Measurements from ENCODE around the gene SLC25A14. TPM values are rescaled to one million over a fixed set of nuclear protein-coding genes. Genes with fewer than 3 reads are reported as not detected.

SLC25A14 gene
- total RNA-seq, 1 experiment from 2014 or later: 21.6 TPM

DNA sequence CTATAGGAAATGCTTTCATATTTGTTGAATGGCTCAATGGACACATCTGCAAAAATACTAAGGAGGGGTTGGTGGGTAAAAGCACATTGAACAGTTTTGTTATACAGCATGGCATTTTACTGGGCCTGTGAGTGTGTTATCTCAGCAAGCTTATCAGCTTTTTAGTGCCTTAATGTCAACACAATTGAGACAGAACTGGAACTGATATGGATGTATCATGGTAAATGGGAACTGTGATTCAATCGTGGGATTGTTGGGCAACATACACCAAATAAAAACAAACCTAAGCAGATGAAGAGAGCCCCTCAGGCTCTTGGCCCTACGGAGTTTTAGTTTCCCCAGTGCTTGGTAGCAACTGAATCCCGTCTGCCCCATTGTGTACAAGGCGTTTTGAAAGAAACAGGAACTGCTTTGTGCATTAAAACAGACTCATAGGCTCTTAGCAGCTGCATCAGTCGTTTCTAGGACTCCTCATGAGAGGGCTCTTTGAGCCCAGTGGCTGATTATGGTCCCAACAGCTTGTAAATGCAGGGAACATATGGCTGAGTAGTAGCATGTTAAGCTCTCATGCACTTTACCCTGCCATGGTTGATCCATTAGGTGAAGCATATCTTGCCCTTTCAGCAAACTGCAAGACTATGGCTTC, 38.4 kb downstream of the SLC25A14 start:
- Histone ChIP-seq H3K27ac (ENCODE audit: low read depth, low read length, poor library complexity, severe bottlenecking) (no peak overlapping the region), H3K27me3 (replicated peaks; ENCODE audit: insufficient read depth, low read depth, low read length, poor library complexity) (no peaks in the 10 kb centered on the region), H3K9me3 (ENCODE audit: low read depth, low read length, poor library complexity, severe bottlenecking) (no peaks in the 10 kb centered on the region), H3K4me1 (ENCODE audit: insufficient read depth, low read length, poor library complexity, severe bottlenecking) (no peaks in the 10 kb centered on the region), H3K36me3 (ENCODE audit: insufficient read depth, low read length, poor library complexity, severe bottlenecking) (no peaks in the 10 kb centered on the region), H3K4me3 (ENCODE audit: low read depth, low read length, poor library complexity, severe bottlenecking) (no peak overlapping the region)
- CTCF ChIA-PET: no interaction called here
- DNase-seq (ENCODE audit: low spot score): no peak
- TF ChIP-seq, protein P1, sequence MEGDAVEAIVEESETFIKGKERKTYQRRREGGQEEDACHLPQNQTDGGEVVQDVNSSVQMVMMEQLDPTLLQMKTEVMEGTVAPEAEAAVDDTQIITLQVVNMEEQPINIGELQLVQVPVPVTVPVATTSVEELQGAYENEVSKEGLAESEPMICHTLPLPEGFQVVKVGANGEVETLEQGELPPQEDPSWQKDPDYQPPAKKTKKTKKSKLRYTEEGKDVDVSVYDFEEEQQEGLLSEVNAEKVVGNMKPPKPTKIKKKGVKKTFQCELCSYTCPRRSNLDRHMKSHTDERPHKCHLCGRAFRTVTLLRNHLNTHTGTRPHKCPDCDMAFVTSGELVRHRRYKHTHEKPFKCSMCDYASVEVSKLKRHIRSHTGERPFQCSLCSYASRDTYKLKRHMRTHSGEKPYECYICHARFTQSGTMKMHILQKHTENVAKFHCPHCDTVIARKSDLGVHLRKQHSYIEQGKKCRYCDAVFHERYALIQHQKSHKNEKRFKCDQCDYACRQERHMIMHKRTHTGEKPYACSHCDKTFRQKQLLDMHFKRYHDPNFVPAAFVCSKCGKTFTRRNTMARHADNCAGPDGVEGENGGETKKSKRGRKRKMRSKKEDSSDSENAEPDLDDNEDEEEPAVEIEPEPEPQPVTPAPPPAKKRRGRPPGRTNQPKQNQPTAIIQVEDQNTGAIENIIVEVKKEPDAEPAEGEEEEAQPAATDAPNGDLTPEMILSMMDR (conservative IDR thresholded peaks at IDR 0.05; ENCODE audit: low read depth, low read length): no peak
- no peak for TF ChIP-seq EZH2 (IDR thresholded peaks at IDR 0.05; ENCODE audit: borderline replicate concordance, low read depth, low read length, poor library complexity, severe bottlenecking)
- intact Hi-C loops (cut with micrococcal nuclease; ENCODE audit: unreplicated experiment): no loop called here
- POLR2A ChIA-PET (ENCODE audit: low non-redundant PET): no interaction called here
- no TSS peak for BruUV-seq (replicated peaks)

DNA sequence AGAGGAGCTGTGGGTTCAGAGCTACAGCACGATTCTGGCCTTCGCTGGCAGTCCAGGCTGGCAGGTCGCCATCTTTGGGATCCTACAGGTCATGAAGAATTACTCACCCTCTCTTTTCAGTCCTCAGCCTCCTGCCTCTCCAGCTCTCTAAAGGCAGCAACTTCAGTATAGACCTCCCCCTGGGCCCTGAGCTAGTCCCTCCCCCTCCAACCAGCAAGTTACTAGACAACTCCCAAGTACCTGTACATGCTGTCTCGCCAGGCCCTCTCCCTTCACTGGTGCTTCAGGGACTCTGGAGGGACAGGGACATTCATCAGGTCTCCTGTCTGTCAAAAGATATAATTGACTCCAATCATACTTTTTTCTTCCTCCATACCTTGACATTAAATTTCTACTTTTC, 45.8 kb downstream of the SLC25A14 start, which contains the start of gene GPR119:
Gene GPR119, minus strand, starts transcription at position 155 of the 400 bp plus-strand sequence. CDS start 227 bp downstream, outside the sequence.
- Histone ChIP-seq H3K36me3 (ENCODE audit: insufficient read depth, low read length, poor library complexity, severe bottlenecking) (no peaks in the 10 kb centered on the region), H3K4me3 (ENCODE audit: low read depth, low read length, poor library complexity, severe bottlenecking) (no peak within 1 kb of the TSS), H3K9me3 (ENCODE audit: low read depth, low read length, poor library complexity, severe bottlenecking) (no peaks in the 10 kb centered on the region), H3K27ac (ENCODE audit: low read depth, low read length, poor library complexity, severe bottlenecking) (no peak within 1 kb of the TSS), H3K27me3 (replicated peaks; ENCODE audit: insufficient read depth, low read depth, low read length, poor library complexity) (no peaks in the 10 kb centered on the region), H3K4me1 (ENCODE audit: insufficient read depth, low read length, poor library complexity, severe bottlenecking) (no peaks in the 10 kb centered on the region)
- POLR2A ChIA-PET (ENCODE audit: low non-redundant PET): no interaction called here
- no peak for DNase-seq (ENCODE audit: low spot score)
- TF ChIP-seq EZH2 (IDR thresholded peaks at IDR 0.05; ENCODE audit: borderline replicate concordance, low read depth, low read length, poor library complexity, severe bottlenecking): no peak
- TF ChIP-seq, protein P1 (conservative IDR thresholded peaks at IDR 0.05; ENCODE audit: low read depth, low read length): no peak
- BruUV-seq (replicated peaks): no TSS peak
- intact Hi-C loops (cut with micrococcal nuclease; ENCODE audit: unreplicated experiment): no loop called here
- CTCF ChIA-PET: no interaction called here

DNA sequence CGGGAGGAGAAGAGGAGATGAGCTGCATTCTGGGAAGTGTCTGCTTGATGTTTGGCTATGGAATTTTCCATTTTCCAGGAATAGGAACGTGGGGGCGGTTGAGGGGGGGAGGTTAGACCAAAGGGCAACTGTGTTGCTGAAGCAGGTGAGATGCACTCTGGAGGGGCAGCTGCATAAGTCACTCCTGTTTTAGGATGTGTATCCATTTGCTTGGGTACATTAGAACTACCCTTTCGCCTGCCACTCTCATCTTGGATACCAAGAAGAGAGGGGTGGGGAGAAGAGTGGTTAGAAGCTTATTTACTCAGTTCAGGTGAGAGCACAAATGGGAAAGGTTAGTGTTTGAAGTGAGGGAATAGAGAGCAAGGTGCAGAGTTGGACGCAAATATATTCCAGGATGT, 46.7 kb downstream of the SLC25A14 start:
- TF ChIP-seq, protein P1 (conservative IDR thresholded peaks at IDR 0.05; ENCODE audit: low read depth, low read length): no peak
- no peak for TF ChIP-seq EZH2 (IDR thresholded peaks at IDR 0.05; ENCODE audit: borderline replicate concordance, low read depth, low read length, poor library complexity, severe bottlenecking)
- CTCF ChIA-PET: no interaction called here
- intact Hi-C loops (cut with micrococcal nuclease; ENCODE audit: unreplicated experiment): no loop called here

More for the DNA sequence above, 46.7 kb downstream of the SLC25A14 start:
- BruUV-seq (replicated peaks): no TSS peak
- Histone ChIP-seq H3K27me3 (replicated peaks; ENCODE audit: insufficient read depth, low read depth, low read length, poor library complexity) (no peaks in the 10 kb centered on the region), H3K4me1 (ENCODE audit: insufficient read depth, low read length, poor library complexity, severe bottlenecking) (no peaks in the 10 kb centered on the region), H3K9me3 (ENCODE audit: low read depth, low read length, poor library complexity, severe bottlenecking) (no peaks in the 10 kb centered on the region), H3K36me3 (ENCODE audit: insufficient read depth, low read length, poor library complexity, severe bottlenecking) (no peaks in the 10 kb centered on the region), H3K27ac (ENCODE audit: low read depth, low read length, poor library complexity, severe bottlenecking) (no peak overlapping the region), H3K4me3 (ENCODE audit: low read depth, low read length, poor library complexity, severe bottlenecking) (no peak overlapping the region)
- DNase-seq (ENCODE audit: low spot score): no peak
- POLR2A ChIA-PET (ENCODE audit: low non-redundant PET): no interaction called here
